Keratinocyte (primary cell): ENCODE results near the gene NCKAP5. TPM values are rescaled to one million over a fixed set of nuclear protein-coding genes. Genes with fewer than 3 reads are reported as not detected.

ENCODE experiments used
- DNase-seq: peaks from one replicate; pipeline ENCODE4 v3.0.0-alpha.2; 2011; ENCODE audit warnings: low read depth, missing footprints, low spot score
- FAIRE-seq: peaks from 2 replicates; lab custom pipeline; 2011; peaks lifted over from hg19 to GRCh38; lab: Jason Lieb, UNC
- H2AFZ ChIP-seq: 2 replicates; pipeline ENCODE4 v1.6.0; 2012; ENCODE audit warnings: low read length, control low read depth, inconsistent platforms; ENCODE audit not compliant: control insufficient read depth
- H3K27ac ChIP-seq: 2 replicates; pipeline ENCODE4 v1.5.1; 2011; ENCODE audit warnings: low read length; ENCODE audit not compliant: control insufficient read depth, insufficient read depth
- H3K27me3 ChIP-seq: 3 replicates; pipeline ENCODE4 v1.6.0; 2011; ENCODE audit warnings: low read length; ENCODE audit not compliant: control insufficient read depth, insufficient read depth; ENCODE audit errors: extremely low read depth
- H3K36me3 ChIP-seq, 2 experiments: 2 replicates in 1 of 2; 3 replicates in 1 of 2; pipeline ENCODE4 v1.5.1; 2011; ENCODE audit warnings: low read length in 2 of 2, mild to moderate bottlenecking in 1 of 2; ENCODE audit not compliant: control insufficient read depth in 2 of 2, insufficient read depth in 2 of 2; ENCODE audit errors: extremely low read depth in 1 of 2
- H3K4me1 ChIP-seq: 3 replicates; pipeline ENCODE4 v1.5.1; 2011; ENCODE audit warnings: low read length; ENCODE audit not compliant: control insufficient read depth, insufficient read depth; ENCODE audit errors: extremely low read depth
- H3K4me2 ChIP-seq: 3 replicates; pipeline ENCODE4 v1.6.0; 2011; ENCODE audit warnings: low read depth, low read length; ENCODE audit not compliant: control insufficient read depth, insufficient read depth; ENCODE audit errors: extremely low read depth
- H3K4me3 ChIP-seq, 3 experiments: fragments of 200-600 bp in 1 of 3; sonication (generic) in 1 of 3; 2 replicates in 2 of 3; 3 replicates in 1 of 3; pipeline ENCODE4 v1.5.1; 2011 to 2016; ENCODE audit warnings: low read length in 3 of 3, mild to moderate bottlenecking in 3 of 3, control low read depth in 2 of 3, inconsistent platforms in 1 of 3, low read depth in 1 of 3, mixed read lengths in 1 of 3, mixed run types in 1 of 3, moderate library complexity in 1 of 3; ENCODE audit not compliant: control insufficient read depth in 2 of 3, insufficient read depth in 2 of 3; ENCODE audit errors: extremely low read depth in 1 of 3
- H3K79me2 ChIP-seq: 2 replicates; pipeline ENCODE4 v1.6.0; 2012; ENCODE audit warnings: low read length; ENCODE audit not compliant: control insufficient read depth, insufficient read depth
- H3K9ac ChIP-seq: 3 replicates; pipeline ENCODE4 v1.6.0; 2011; ENCODE audit warnings: low read length; ENCODE audit not compliant: control insufficient read depth, insufficient read depth; ENCODE audit errors: extremely low read depth
- H3K9me1 ChIP-seq: 3 replicates; pipeline ENCODE4 v1.6.0; 2011; ENCODE audit warnings: low read length; ENCODE audit not compliant: control insufficient read depth, insufficient read depth; ENCODE audit errors: extremely low read depth
- H3K9me3 ChIP-seq: 2 replicates; pipeline ENCODE4 v1.5.1; 2012; ENCODE audit warnings: low read depth, low read length; ENCODE audit not compliant: control insufficient read depth
- H4K20me1 ChIP-seq: 3 replicates; pipeline ENCODE4 v1.6.0; 2011; ENCODE audit warnings: low read length; ENCODE audit not compliant: control insufficient read depth, insufficient read depth; ENCODE audit errors: extremely low read depth
- CTCF ChIP-seq, 3 experiments: IDR thresholded peaks in 1 of 3; conservative IDR thresholded peaks in 1 of 3; optimal IDR thresholded peaks in 1 of 3; 2 replicates in 2 of 3; 3 replicates in 1 of 3; pipeline versions ENCODE3 to v1.5.1; 2011; ENCODE audit warnings: low read length in 3 of 3, mild to moderate bottlenecking in 3 of 3, moderate library complexity in 2 of 3, control low read depth in 1 of 3, inconsistent platforms in 1 of 3; ENCODE audit not compliant: insufficient read depth in 2 of 3; ENCODE audit errors: extremely low read depth in 1 of 3
- EZH2 ChIP-seq: IDR thresholded peaks from one replicate; pipeline ENCODE4 v1.6.1; 2012; ENCODE audit warnings: inconsistent platforms, mild to moderate bottlenecking, low read length, moderate library complexity
- dilution Hi-C: fragments of 300-500 bp; cut with MboI; formaldehyde crosslinking; loops from one replicate; pipeline ENCODE4 v1.7.0; 2020; ENCODE audit warnings: low sequenced_read_pairs; ENCODE audit not compliant: extremely low pct_ligation_motif_present
- polyA plus RNA-seq, 5 experiments: library from polyadenylated mRNA; depleted of rRNA in 3 of 5; stranded (reverse) in 3 of 5; stranded (forward) in 1 of 5; unstranded in 1 of 5; fragments of >200 nt; gene quantifications; 1 replicate in 1 of 5; 2 replicates in 3 of 5; 3 replicates in 1 of 5; pipeline versions ENCODE4 v1.2.1 to v1.2.3, GENCODE V29; 2011 to 2012; ENCODE audit warnings: missing spikeins in 2 of 5, low read depth in 1 of 5, low replicate concordance in 1 of 5

NCKAP5 gene
- polyA plus RNA-seq, 1 donor (not counting 4 experiments of a cell fraction or from before 2014, with no cell fraction given) = 3.6 TPM

- dilution Hi-C loops = no loop called here
- no peak for TF ChIP-seq CTCF (optimal IDR thresholded peaks at IDR 0.05 in 1 of 3, IDR thresholded peaks at IDR 0.05 in 1 of 3, conservative IDR thresholded peaks at IDR 0.05 in 1 of 3; ENCODE audit: extremely low read depth in 1 of 3, insufficient read depth in 2 of 3, low read length in 3 of 3)
- no peak for TF ChIP-seq EZH2
- FAIRE-seq (no peak), DNase-seq (no peak)
- Histone ChIP-seq H3K9me3 (no peaks in the 10 kb centered on the region), H3K27ac (no peak overlapping the region), H3K4me2 (no peak overlapping the region), H3K9me1 (no peaks in the 10 kb centered on the region), H3K4me1 (no peaks in the 10 kb centered on the region), H3K36me3 (no peaks in the 10 kb centered on the region), H2AFZ (no peak overlapping the region), H3K27me3 (no peaks in the 10 kb centered on the region), H3K9ac (no peak overlapping the region), H3K4me3 (no peak overlapping the region), H4K20me1 (no peaks in the 10 kb centered on the region), H3K79me2 (no peaks in the 10 kb centered on the region)
Measured at GRCh38 chr2:133169274-133169912, 398.9 kb downstream of the NCKAP5 start.

- no peak overlapping the region for H3K9ac ChIP-seq
- no peak for FAIRE-seq
- H4K20me1 ChIP-seq = no peaks in the 10 kb centered on the region
- H3K9me1 ChIP-seq = no peaks in the 10 kb centered on the region
- no peak overlapping the region for H2AFZ ChIP-seq
- H3K27me3 ChIP-seq = no peaks in the 10 kb centered on the region
- H3K4me2 ChIP-seq = no peak overlapping the region
- no peak overlapping the region for H3K27ac ChIP-seq
- DNase-seq = no peak
- dilution Hi-C loops = no loop called here
- H3K79me2 ChIP-seq = no peaks in the 10 kb centered on the region
- no peaks in the 10 kb centered on the region for H3K36me3 ChIP-seq
- no peaks in the 10 kb centered on the region for H3K9me3 ChIP-seq
- no peak for TF ChIP-seq EZH2
- no peak for TF ChIP-seq CTCF (optimal IDR thresholded peaks at IDR 0.05 in 1 of 3, IDR thresholded peaks at IDR 0.05 in 1 of 3, conservative IDR thresholded peaks at IDR 0.05 in 1 of 3; ENCODE audit: extremely low read depth in 1 of 3, insufficient read depth in 2 of 3, low read length in 3 of 3)
- H3K4me3 ChIP-seq = no peak overlapping the region
- H3K4me1 ChIP-seq = no peaks in the 10 kb centered on the region
Measured at GRCh38 chr2:133167990-133168389, 400.3 kb downstream of the NCKAP5 start.
